GM12878 (cell line): Measurements from ENCODE around the gene NDUFA13. TPM values are rescaled to one million over a fixed set of nuclear protein-coding genes. Genes with fewer than 3 reads are reported as not detected.
A peak's percentile ranks its signal among the peaks of the same experiment; 100 is the strongest.

Experiments used
- BACH1 ChIP-seq: fragments of 450-650 bp; IDR thresholded peaks from 2 replicates; pipeline ENCODE4 v1.6.1; 2017; ENCODE audit warnings: mild to moderate bottlenecking, borderline replicate concordance
- CBFB ChIP-seq: IDR thresholded peaks from 2 replicates; pipeline ENCODE4 v1.6.1; 2016; ENCODE audit warnings: antibody characterized with exemption, low read depth
- CEBPZ ChIP-seq: fragments of 150-350 bp; IDR thresholded peaks from 2 replicates; pipeline ENCODE4 v1.6.1; 2016; ENCODE audit warnings: low read depth, low read length
- EED ChIP-seq: sonication (generic); IDR thresholded peaks from 2 replicates; pipeline ENCODE4 v1.6.1; 2016; ENCODE audit warnings: antibody characterized with exemption, low read depth
- EP300 ChIP-seq, 2 experiments: fragments of 150-350 bp in 1 of 2; IDR thresholded peaks; 2 replicates each; pipeline ENCODE4 v1.6.1; 2011 to 2012; ENCODE audit warnings: low read depth in 2 of 2, low read length in 2 of 2, borderline replicate concordance in 1 of 2, improper control_type of control experiment in 1 of 2, inconsistent platforms in 1 of 2; ENCODE audit not compliant: control insufficient read depth in 1 of 2
- IKZF1 ChIP-seq: fragments of 450-650 bp; conservative IDR thresholded peaks from 2 replicates; pipeline ENCODE4 v1.6.1; 2017; ENCODE audit warnings: antibody characterized with exemption, mild to moderate bottlenecking
- IRF5 ChIP-seq: fragments of 450-650 bp; IDR thresholded peaks from 2 replicates; pipeline ENCODE4 v1.6.1; 2017; ENCODE audit warnings: borderline replicate concordance
- NFIC ChIP-seq: IDR thresholded peaks from 2 replicates; pipeline ENCODE4 v1.6.1; 2012; ENCODE audit warnings: low read depth, mild to moderate bottlenecking, inconsistent platforms, low read length, moderate library complexity
- NFYB ChIP-seq: IDR thresholded peaks from 2 replicates; pipeline ENCODE4 v1.6.1; 2011; ENCODE audit warnings: low read depth, mild to moderate bottlenecking, low read length, improper control_type of control experiment, moderate library complexity; ENCODE audit not compliant: insufficient read depth
- NKRF ChIP-seq: fragments of 450-650 bp; conservative IDR thresholded peaks from 2 replicates; pipeline ENCODE4 v1.6.1; 2017; ENCODE audit warnings: mild to moderate bottlenecking, moderate library complexity
- PAX8 ChIP-seq: fragments of 450-650 bp; IDR thresholded peaks from 2 replicates; pipeline ENCODE4 v1.6.1; 2017; ENCODE audit warnings: mild to moderate bottlenecking, moderate library complexity
- PKNOX1 ChIP-seq: fragments of 450-650 bp; IDR thresholded peaks from 2 replicates; pipeline ENCODE4 v1.6.1; 2016; ENCODE audit warnings: mild to moderate bottlenecking
- POLR2AphosphoS5 ChIP-seq: IDR thresholded peaks from 2 replicates; pipeline ENCODE4 v1.6.1; 2011; ENCODE audit warnings: mild to moderate bottlenecking, low read length, inconsistent platforms
- SKIL ChIP-seq: fragments of 450-650 bp; IDR thresholded peaks from 2 replicates; pipeline ENCODE4 v1.6.1; 2017; ENCODE audit warnings: mild to moderate bottlenecking, low read depth, inconsistent platforms; ENCODE audit not compliant: poor library complexity, severe bottlenecking
- SMAD5 ChIP-seq: IDR thresholded peaks from 2 replicates; pipeline ENCODE4 v1.6.1; 2016; ENCODE audit warnings: antibody characterized with exemption, low read depth
- SREBF1 ChIP-seq: IDR thresholded peaks from 2 replicates; pipeline ENCODE4 v1.6.1; 2012; ENCODE audit warnings: mild to moderate bottlenecking, low read length
- STAT1 ChIP-seq: fragments of 450-650 bp; conservative IDR thresholded peaks from 2 replicates; pipeline ENCODE4 v1.6.1; 2014; ENCODE audit warnings: antibody characterized with exemption, mild to moderate bottlenecking
- STAT3 ChIP-seq: IDR thresholded peaks from 2 replicates; pipeline ENCODE4 v1.6.1; 2011; ENCODE audit warnings: low read depth, low read length, improper control_type of control experiment
- TBL1XR1 ChIP-seq: IDR thresholded peaks from 2 replicates; pipeline ENCODE4 v1.6.1; 2012; ENCODE audit warnings: low read depth, low read length, improper control_type of control experiment
- ZNF622 ChIP-seq: fragments of 450-650 bp; IDR thresholded peaks from 2 replicates; pipeline ENCODE4 v1.6.1; 2017; ENCODE audit warnings: mild to moderate bottlenecking, inconsistent platforms
- polyA plus RNA-seq, 11 experiments: library from polyadenylated mRNA; depleted of rRNA in 4 of 11; unstranded in 6 of 11; stranded (reverse) in 5 of 11; fragments of >200 nt; fragmentation: Nextera tagmentation in 4 of 11; fragmentation: Illumina TruSeq in 1 of 11; extraction: Ambion mirVana in 4 of 11; extraction: Trizol in 1 of 11; gene quantifications; 1 replicate in 1 of 11; 2 replicates in 10 of 11; pipeline versions ENCODE4 v1.2.1 to v1.2.3, GENCODE V29; 2011 to 2016; ENCODE audit warnings: inconsistent platforms in 2 of 11, missing spikeins in 2 of 11, low read depth in 1 of 11
- total RNA-seq, 4 experiments: library from RNA; depleted of rRNA in 3 of 4; stranded (reverse); fragments of >200 nt in 3 of 4; fragmentation: Illumina TruSeq in 1 of 4; extraction: Trizol in 1 of 4; gene quantifications; 2 replicates each; pipeline versions ENCODE4 v1.2.1 to v1.2.3, GENCODE V29; 2013 to 2021

NDUFA13 gene
- total and polyA plus RNA-seq, 10 of the 15 experiments (the other 5 are each of a cell fraction or from before 2014, with no cell fraction given), result 224 to 586 (median 456) TPM

GRCh38 chr19:19480688-19481087, 35.3 kb upstream of the NDUFA13 start (continued):
- no peak for TF ChIP-seq CEBPZ
- TF ChIP-seq TBL1XR1, result no peak
- TF ChIP-seq BACH1, result no peak
- 0 out of 2 replicates have a peak, but pooled peaks have one; percentile 14 for TF ChIP-seq IKZF1
- no peak for TF ChIP-seq IRF5
- TF ChIP-seq EED, result peak; percentile 41; the same call in 1 of the 2 replicates
- TF ChIP-seq PAX8, result no peak
- no peak for TF ChIP-seq SKIL
- no peak for TF ChIP-seq STAT1
- TF ChIP-seq SREBF1, result no peak
- no peak for TF ChIP-seq PKNOX1
- TF ChIP-seq NKRF, result no peak
- no peak for TF ChIP-seq ZNF622
- no peak for TF ChIP-seq EP300 (IDR thresholded peaks at IDR 0.05; ENCODE audit: borderline replicate concordance in 1 of 2, control insufficient read depth in 1 of 2, low read depth in 2 of 2, low read length in 2 of 2)
- TF ChIP-seq NFYB, result no peak
- TF ChIP-seq POLR2AphosphoS5, result no peak
- no peak for TF ChIP-seq SMAD5
- TF ChIP-seq CBFB, result no peak
- no peak for TF ChIP-seq STAT3
- TF ChIP-seq NFIC, result no peak
